Stimulated activated naive CD8-positive, alpha-beta T cell treated with anti-CD3 and anti-CD28 coated beads, Interleukin-15, amount 100 ng/mL, for 72 hours (primary cell): ENCODE data around the gene EGFR.

Source experiments
- ATAC-seq: fragments of 150-1000 bp; cut with Tn5 transposase; 2 replicates; pipeline ENCODE4 v1.10.0; 2021; ENCODE audit warnings: mild to moderate bottlenecking, moderate library complexity
- DNase-seq, 2 donors: peaks; one replicate each; pipeline ENCODE4 v3.0.0; 2021 to 2022
- H3K27ac Mint-ChIP-seq, 2 donors: one replicate each; pipeline ENCODE4 v1.8.0; 2022; ENCODE audit warnings: mild to moderate bottlenecking in 2 of 2, mixed read lengths in 2 of 2, moderate library complexity in 2 of 2
- H3K27me3 Mint-ChIP-seq: one replicate; pipeline ENCODE4 v1.8.0; 2022; ENCODE audit warnings: mixed read lengths
- H3K4me1 Mint-ChIP-seq: one replicate; pipeline ENCODE4 v1.8.0; 2022; ENCODE audit warnings: mild to moderate bottlenecking, mixed read lengths
- H3K4me3 Mint-ChIP-seq, 2 donors: one replicate each; pipeline ENCODE4 v1.8.0; 2022; ENCODE audit warnings: mild to moderate bottlenecking in 2 of 2, mixed read lengths in 2 of 2, moderate library complexity in 1 of 2
- H3K9me3 Mint-ChIP-seq, 2 donors: one replicate each; pipeline ENCODE4 v1.8.0; 2022; ENCODE audit warnings: mixed read lengths in 2 of 2

The EGFR gene

GRCh38 chr7:55134786-55135185, 116.0 kb downstream of the EGFR start:
- DNase-seq = no peak
- Mint-ChIP-seq H3K27ac (no peak overlapping the region), H3K4me3 (no peak overlapping the region), H3K27me3 (peaks cover 32% of the 10 kb centered on the region), H3K9me3 (peaks cover 5 to 13% of the 10 kb centered on the region in 2 donors), H3K4me1 (peaks cover 19% of the 10 kb centered on the region)
- ATAC-seq = no peak

GRCh38 chr7:55135462-55135861, 116.6 kb downstream of the EGFR start:
- Mint-ChIP-seq H3K9me3 (peaks cover 5 to 13% of the 10 kb centered on the region in 2 donors), H3K4me3 (no peak overlapping the region), H3K27me3 (peaks cover 27% of the 10 kb centered on the region), H3K4me1 (peaks cover 14% of the 10 kb centered on the region), H3K27ac (no peak overlapping the region)
- no peak for ATAC-seq
- DNase-seq = no peak

DNA sequence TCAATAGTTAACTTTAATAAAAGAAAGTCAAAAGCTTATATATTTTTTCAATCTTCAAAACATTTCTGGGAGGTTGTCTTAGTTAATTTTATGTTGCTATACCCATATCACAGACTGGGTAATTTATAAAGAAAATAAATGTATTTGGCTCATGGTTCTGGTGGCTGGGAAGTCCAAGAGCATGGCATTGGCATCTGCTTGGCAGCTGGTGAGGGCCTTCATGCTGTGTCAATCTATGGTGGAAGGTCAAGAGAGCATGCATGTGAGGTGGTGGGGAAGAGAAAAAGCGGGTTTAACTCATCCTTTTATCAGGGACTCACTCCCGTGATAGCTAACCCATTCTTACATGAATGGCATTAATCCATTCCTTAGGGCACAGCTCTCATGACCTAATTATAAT, 119.8 kb downstream of the EGFR start:
- ATAC-seq = no peak
- Mint-ChIP-seq H3K27ac (no peak overlapping the region), H3K4me1 (no peaks in the 10 kb centered on the region), H3K9me3 (peaks cover 5 to 13% of the 10 kb centered on the region in 2 donors), H3K4me3 (no peak overlapping the region), H3K27me3 (peaks cover 16% of the 10 kb centered on the region)
- no peak for DNase-seq

DNA sequence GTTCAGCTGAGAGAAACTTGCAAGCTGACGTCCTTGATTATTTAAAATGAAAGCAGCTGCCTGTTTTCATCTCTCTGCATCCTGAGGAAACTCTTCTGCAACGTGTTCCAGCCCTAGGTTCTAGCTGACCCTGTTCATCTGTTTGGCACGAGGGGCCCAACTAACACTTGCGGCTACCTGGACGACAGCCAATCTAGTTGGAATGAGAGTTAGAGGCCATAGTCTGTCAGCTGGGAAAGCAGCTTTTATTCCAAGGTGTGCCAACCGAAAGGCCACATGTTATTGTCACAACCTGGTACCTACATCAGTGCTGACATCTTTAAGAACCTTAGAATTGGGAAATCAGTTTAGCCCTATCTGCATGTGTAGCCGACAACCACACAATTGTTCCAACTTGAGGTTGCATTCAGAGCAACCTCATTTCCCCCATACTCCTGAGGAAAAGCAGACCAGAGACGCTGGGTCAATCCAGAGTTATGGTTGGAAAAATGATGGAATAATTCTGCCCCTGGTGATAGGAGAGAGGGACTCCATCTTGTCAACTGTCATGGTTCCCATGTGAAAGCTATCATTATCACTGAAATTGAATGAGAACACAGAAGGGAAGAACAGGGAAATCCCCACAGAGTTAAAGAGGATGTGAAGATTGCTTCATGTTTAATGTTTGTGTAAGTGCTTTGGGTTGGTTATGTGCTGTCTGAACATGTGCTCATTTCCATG, 121.6 kb downstream of the EGFR start:
- H3K27me3 Mint-ChIP-seq = peaks cover 33% of the 10 kb centered on the region
- H3K4me3 Mint-ChIP-seq = no peak overlapping the region
- ATAC-seq (peak; percentile 67), DNase-seq (no peak)
- no peaks in the 10 kb centered on the region for H3K4me1 Mint-ChIP-seq
- no peak overlapping the region for H3K27ac Mint-ChIP-seq
- peaks cover 5 to 13% of the 10 kb centered on the region in 2 donors for H3K9me3 Mint-ChIP-seq

DNA sequence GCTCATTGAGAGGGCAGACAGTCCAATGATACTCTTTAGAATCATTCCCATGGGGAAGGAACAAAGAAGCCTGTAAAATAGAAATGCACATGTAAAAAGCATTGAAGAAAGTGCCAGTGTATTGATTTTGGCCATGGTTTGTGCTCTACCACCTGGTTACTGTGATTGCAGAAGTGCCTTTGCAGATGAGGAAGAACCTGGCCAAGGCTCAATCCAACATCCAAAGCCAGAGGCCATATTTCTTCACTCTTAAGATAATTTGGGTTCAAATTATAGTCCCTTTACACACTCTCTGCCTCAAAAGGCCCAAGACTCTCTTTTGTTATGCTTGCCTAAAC, 122.1 kb downstream of the EGFR start:
- Mint-ChIP-seq H3K4me1 (no peaks in the 10 kb centered on the region), H3K4me3 (no peak overlapping the region), H3K27me3 (peaks cover 38% of the 10 kb centered on the region), H3K27ac (no peak overlapping the region), H3K9me3 (peaks cover 5 to 13% of the 10 kb centered on the region in 2 donors)
- ATAC-seq (no peak), DNase-seq (no peak)

DNA sequence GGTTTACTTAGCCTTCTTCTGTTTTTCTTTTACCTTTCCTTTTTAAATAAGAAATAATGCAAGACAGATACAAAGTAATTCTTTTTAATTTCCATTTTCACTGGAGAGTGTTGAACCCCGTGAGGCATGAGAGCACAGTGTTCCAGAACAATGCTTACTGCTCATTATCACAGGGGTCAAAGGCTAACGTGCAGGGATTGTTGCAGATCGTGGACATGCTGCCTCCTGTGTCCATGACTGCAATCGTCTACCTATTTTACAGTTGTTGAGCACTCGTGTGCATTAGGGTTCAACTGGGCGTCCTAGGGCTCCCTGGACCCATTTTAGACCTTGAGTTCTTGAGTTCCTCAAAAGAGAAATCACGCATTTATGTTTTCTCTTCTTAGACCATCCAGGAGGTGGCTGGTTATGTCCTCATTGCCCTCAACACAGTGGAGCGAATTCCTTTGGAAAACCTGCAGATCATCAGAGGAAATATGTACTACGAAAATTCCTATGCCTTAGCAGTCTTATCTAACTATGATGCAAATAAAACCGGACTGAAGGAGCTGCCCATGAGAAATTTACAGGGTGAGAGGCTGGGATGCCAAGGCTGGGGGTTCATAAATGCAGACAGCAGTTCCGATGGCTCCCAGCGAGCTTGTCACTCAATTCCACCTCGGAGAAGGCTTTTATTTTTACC, 124.2 kb downstream of the EGFR start:
- Mint-ChIP-seq H3K4me3 (no peak overlapping the region), H3K4me1 (no peaks in the 10 kb centered on the region), H3K27ac (no peak overlapping the region), H3K9me3 (peaks cover 8 to 12% of the 10 kb centered on the region in 2 donors), H3K27me3 (peaks cover 52% of the 10 kb centered on the region)
- DNase-seq (no peak), ATAC-seq (no peak)

DNA sequence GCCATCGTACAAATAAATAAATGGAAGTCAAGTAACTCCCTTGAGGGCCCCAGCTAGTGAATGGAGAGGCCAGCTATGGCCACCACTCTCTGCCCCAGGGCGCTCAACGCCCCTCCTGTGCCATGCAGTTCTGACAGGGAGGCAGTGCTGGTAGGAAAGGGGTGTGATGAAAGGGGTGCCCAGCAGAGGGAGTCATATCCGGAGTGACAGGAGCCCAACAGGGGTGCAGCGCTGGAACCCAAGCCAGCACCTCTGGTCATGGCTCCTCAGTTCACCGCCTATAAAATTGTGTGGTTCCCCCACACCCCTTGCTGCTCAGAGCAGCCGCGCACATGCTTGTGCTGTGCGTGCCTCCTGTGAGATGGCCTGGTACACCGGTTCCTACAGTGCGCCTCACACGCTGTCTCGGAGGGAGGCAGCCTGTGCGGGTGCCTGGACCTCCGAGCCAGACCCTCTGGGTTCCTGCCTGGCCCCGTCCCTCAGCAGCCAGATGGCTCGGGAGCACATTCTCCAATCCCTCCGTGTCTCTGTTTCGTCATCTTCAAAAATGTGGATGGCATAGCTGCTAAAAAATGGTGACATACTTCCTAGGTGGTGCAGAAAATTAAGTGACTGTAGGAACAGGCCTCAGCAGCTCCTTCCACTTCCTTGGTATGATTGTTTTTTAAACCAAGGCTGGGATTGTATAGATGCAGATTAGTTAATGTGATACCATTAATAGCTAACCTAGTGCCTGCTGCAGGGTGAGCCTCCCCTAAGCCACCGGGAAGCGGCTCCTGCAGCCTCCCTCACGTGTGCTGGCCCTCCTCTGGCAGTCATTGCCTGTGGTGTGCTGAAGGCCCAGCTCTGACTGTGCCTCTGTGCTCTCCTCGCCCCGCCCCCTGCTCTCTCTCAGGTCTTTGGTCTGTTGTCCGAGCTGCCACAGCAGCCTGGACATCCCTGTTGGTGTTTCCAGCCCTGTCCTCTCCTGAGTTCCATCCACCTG, 125.8 kb downstream of the EGFR start:
- Mint-ChIP-seq H3K9me3 (peaks cover 0 to 7% of the 10 kb centered on the region in 2 donors), H3K4me3 (no peak overlapping the region), H3K27ac (no peak overlapping the region), H3K4me1 (no peaks in the 10 kb centered on the region), H3K27me3 (peaks cover 54% of the 10 kb centered on the region)
- peak; percentile 44 for ATAC-seq
- no peak for DNase-seq

DNA sequence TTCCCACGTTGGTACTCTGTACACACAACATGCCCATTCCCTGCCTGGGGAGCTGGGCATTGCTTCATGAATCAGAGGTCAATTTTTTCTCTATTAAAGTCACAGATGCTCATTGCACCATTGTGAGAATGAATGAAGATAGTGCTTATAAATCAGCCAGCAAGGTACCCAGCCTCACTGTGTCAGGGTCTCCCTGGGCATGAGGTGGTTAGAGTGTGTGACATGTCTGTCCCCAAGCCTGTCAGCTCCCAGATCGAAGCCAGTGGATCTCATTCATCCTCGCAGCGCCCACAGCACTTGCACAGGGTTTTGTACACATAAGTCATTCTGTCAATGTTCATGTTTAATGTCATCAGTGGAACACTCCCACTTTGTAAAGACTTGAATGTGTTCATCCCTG, 126.8 kb downstream of the EGFR start:
- Mint-ChIP-seq H3K27ac (no peak overlapping the region), H3K4me1 (no peaks in the 10 kb centered on the region), H3K4me3 (no peak overlapping the region), H3K9me3 (peaks cover 0 to 7% of the 10 kb centered on the region in 2 donors), H3K27me3 (peaks cover 56% of the 10 kb centered on the region)
- ATAC-seq (peak; percentile 15), DNase-seq (no peak)

GRCh38 chr7:55147101-55147500, 128.3 kb downstream of the EGFR start:
- H3K4me3 Mint-ChIP-seq = no peak overlapping the region
- no peaks in the 10 kb centered on the region for H3K4me1 Mint-ChIP-seq
- DNase-seq (no peak), ATAC-seq (no peak)
- no peak overlapping the region for H3K27ac Mint-ChIP-seq
- peaks cover 66% of the 10 kb centered on the region for H3K27me3 Mint-ChIP-seq
- peaks cover 0 to 7% of the 10 kb centered on the region in 2 donors for H3K9me3 Mint-ChIP-seq

DNA sequence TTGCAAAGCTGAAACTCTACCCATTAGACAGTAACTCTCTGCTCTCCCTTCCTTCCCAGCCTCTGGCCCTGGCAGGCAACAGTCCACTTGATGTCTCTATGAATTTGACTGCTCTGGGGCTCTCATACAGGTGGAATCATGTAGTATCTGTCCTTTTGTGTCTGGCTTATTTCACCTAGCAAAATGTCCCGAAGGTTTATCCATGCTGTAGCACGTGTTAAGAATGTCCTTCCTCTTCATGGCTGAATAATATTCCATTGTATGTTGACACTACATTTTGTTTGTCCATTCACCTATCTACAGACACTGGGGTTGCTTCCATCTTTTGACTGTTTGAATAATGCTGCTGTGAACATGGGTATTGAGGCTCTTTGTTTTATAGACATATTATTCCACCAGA, 128.9 kb downstream of the EGFR start:
- Mint-ChIP-seq H3K9me3 (peaks cover 0 to 7% of the 10 kb centered on the region in 2 donors), H3K27me3 (peaks cover 66% of the 10 kb centered on the region), H3K4me1 (no peaks in the 10 kb centered on the region), H3K4me3 (no peak overlapping the region), H3K27ac (no peak overlapping the region)
- no peak for ATAC-seq
- DNase-seq = no peak

GRCh38 chr7:55148571-55148970, 129.8 kb downstream of the EGFR start:
- H3K4me3 Mint-ChIP-seq = no peak overlapping the region
- ATAC-seq (no peak), DNase-seq (no peak)
- H3K27ac Mint-ChIP-seq = no peak overlapping the region
- H3K4me1 Mint-ChIP-seq = no peaks in the 10 kb centered on the region
- H3K9me3 Mint-ChIP-seq = peaks cover 0 to 7% of the 10 kb centered on the region in 2 donors
- H3K27me3 Mint-ChIP-seq = peaks cover 60% of the 10 kb centered on the region

- DNase-seq = no peak
- ATAC-seq = no peak
- peaks cover 0 to 7% of the 10 kb centered on the region in 2 donors for H3K9me3 Mint-ChIP-seq
- H3K27me3 Mint-ChIP-seq = peaks cover 60% of the 10 kb centered on the region
- no peaks in the 10 kb centered on the region for H3K4me1 Mint-ChIP-seq
- H3K4me3 Mint-ChIP-seq = no peak overlapping the region
- H3K27ac Mint-ChIP-seq = no peak overlapping the region
Measured at GRCh38 chr7:55149001-55149400, 130.2 kb downstream of the EGFR start.

- H3K9me3 Mint-ChIP-seq = peaks cover 0 to 7% of the 10 kb centered on the region in 2 donors
- no peak for ATAC-seq
- no peaks in the 10 kb centered on the region for H3K4me1 Mint-ChIP-seq
- no peak overlapping the region for H3K27ac Mint-ChIP-seq
- peaks cover 53% of the 10 kb centered on the region for H3K27me3 Mint-ChIP-seq
- no peak overlapping the region for H3K4me3 Mint-ChIP-seq
- DNase-seq = no peak
Measured at GRCh38 chr7:55150166-55150565, 131.3 kb downstream of the EGFR start.

GRCh38 chr7:55150709-55151451, 132.1 kb downstream of the EGFR start:
- ATAC-seq (no peak), DNase-seq (no peak)
- H3K27me3 Mint-ChIP-seq = peaks cover 46% of the 10 kb centered on the region
- no peaks in the 10 kb centered on the region for H3K4me1 Mint-ChIP-seq
- H3K9me3 Mint-ChIP-seq = peaks cover 0 to 7% of the 10 kb centered on the region in 2 donors
- no peak overlapping the region for H3K27ac Mint-ChIP-seq
- H3K4me3 Mint-ChIP-seq = no peak overlapping the region

- no peak for DNase-seq
- ATAC-seq = peak; percentile 18
- H3K27ac Mint-ChIP-seq = no peak overlapping the region
- peaks cover 0 to 6% of the 10 kb centered on the region in 2 donors for H3K9me3 Mint-ChIP-seq
- no peak overlapping the region for H3K4me3 Mint-ChIP-seq
- peaks cover 44% of the 10 kb centered on the region for H3K27me3 Mint-ChIP-seq
- H3K4me1 Mint-ChIP-seq = no peaks in the 10 kb centered on the region
Measured at GRCh38 chr7:55152516-55152915, 133.7 kb downstream of the EGFR start.
